Mucosa of descending colon (tissue), 3 donors: Measurements from ENCODE around the gene ENOX1. TPM values are rescaled to one million over a fixed set of nuclear protein-coding genes. Genes with fewer than 3 reads are reported as not detected.

Experiments used
- ATAC-seq: fragments of 200-7000 bp; cut with Tn5 transposase; one replicate; pipeline ENCODE4 v1.9.1; 2020; ENCODE audit warnings: mild to moderate bottlenecking, moderate library complexity
- DNase-seq, 3 donors: peaks; one replicate each; pipeline ENCODE4 v3.0.0-alpha.2; 2020
- H3K36me3 ChIP-seq: fragments of 200-600 bp; one replicate; pipeline ENCODE4 v1.8.0; 2021; ENCODE audit warnings: low read depth, mild to moderate bottlenecking
- H3K4me1 ChIP-seq: fragments of 200-600 bp; one replicate; pipeline ENCODE4 v1.8.0; 2021; ENCODE audit warnings: low read depth, mild to moderate bottlenecking
- H3K4me3 ChIP-seq: fragments of 200-600 bp; one replicate; pipeline ENCODE4 v1.8.0; 2021; ENCODE audit warnings: mild to moderate bottlenecking
- H3K9me3 ChIP-seq: fragments of 200-600 bp; one replicate; pipeline ENCODE4 v1.8.0; 2021; ENCODE audit warnings: mild to moderate bottlenecking
- intact Hi-C, 2 donors: fragments of 100-400 bp; cut with DNase I in 1 of 2; cut with micrococcal nuclease in 1 of 2; formaldehyde crosslinking; loops; one replicate each; pipeline versions ENCODE4 v1.11.0 to v1.11.1; 2022; cut with DNase I, micrococcal nuclease
- total RNA-seq, 3 donors: library from RNA; stranded (reverse); fragmentation: NEBNext Ultra II Directional in 2 of 3; extraction: Animal tissue kit (Norgen Biotek cat#: 25700) in 2 of 3; gene quantifications; one replicate each; pipeline versions ENCODE4 v1.2.1 to v1.2.4, GENCODE V29; 2021 to 2023
- TF ChIP-seq, protein P1 (sequence below): fragments of 200-600 bp; IDR thresholded peaks from one replicate; pipeline ENCODE4 v1.8.0; 2022; ENCODE audit warnings: antibody characterized with exemption, mild to moderate bottlenecking
- donor health status: DM: no; HTN: no; CAD: no; lungs with moderate emphysema.
- donor health status: DM: no; HTN: no; CAD: no.
- donor health status: DM: no; HTN: yes; CAD: no.

Gene ENOX1
- total RNA-seq, 3 donors from 2014 or later: 0.35 to 9.8 (median 1.2) TPM

GRCh38 chr13:43608400-43609137 lies 178.2 kb downstream of the ENOX1 start:
- H3K36me3 ChIP-seq: no peaks in the 10 kb centered on the region
- DNase-seq (no peak), ATAC-seq (no peak)
- TF ChIP-seq, protein P1, sequence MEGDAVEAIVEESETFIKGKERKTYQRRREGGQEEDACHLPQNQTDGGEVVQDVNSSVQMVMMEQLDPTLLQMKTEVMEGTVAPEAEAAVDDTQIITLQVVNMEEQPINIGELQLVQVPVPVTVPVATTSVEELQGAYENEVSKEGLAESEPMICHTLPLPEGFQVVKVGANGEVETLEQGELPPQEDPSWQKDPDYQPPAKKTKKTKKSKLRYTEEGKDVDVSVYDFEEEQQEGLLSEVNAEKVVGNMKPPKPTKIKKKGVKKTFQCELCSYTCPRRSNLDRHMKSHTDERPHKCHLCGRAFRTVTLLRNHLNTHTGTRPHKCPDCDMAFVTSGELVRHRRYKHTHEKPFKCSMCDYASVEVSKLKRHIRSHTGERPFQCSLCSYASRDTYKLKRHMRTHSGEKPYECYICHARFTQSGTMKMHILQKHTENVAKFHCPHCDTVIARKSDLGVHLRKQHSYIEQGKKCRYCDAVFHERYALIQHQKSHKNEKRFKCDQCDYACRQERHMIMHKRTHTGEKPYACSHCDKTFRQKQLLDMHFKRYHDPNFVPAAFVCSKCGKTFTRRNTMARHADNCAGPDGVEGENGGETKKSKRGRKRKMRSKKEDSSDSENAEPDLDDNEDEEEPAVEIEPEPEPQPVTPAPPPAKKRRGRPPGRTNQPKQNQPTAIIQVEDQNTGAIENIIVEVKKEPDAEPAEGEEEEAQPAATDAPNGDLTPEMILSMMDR: no peak
- intact Hi-C loops: no loop called here
- no peak overlapping the region for H3K4me3 ChIP-seq
- H3K9me3 ChIP-seq: no peaks in the 10 kb centered on the region
- H3K4me1 ChIP-seq: no peaks in the 10 kb centered on the region

- H3K36me3 ChIP-seq: no peaks in the 10 kb centered on the region
- DNase-seq: no peak
- H3K4me3 ChIP-seq: no peak overlapping the region
- no peaks in the 10 kb centered on the region for H3K9me3 ChIP-seq
- TF ChIP-seq, protein P1: no peak
- H3K4me1 ChIP-seq: no peaks in the 10 kb centered on the region
- ATAC-seq: no peak
- intact Hi-C loops: no loop called here
Measured at GRCh38 chr13:43597599-43597945, 189.2 kb downstream of the ENOX1 start.

GRCh38 chr13:43596924-43597598 lies 189.7 kb downstream of the ENOX1 start:
- ATAC-seq (no peak), DNase-seq (no peak)
- Histone ChIP-seq H3K4me3 (no peak overlapping the region), H3K4me1 (no peaks in the 10 kb centered on the region), H3K9me3 (no peaks in the 10 kb centered on the region), H3K36me3 (no peaks in the 10 kb centered on the region)
- TF ChIP-seq, protein P1: no peak
- intact Hi-C loops: no loop called here

DNA sequence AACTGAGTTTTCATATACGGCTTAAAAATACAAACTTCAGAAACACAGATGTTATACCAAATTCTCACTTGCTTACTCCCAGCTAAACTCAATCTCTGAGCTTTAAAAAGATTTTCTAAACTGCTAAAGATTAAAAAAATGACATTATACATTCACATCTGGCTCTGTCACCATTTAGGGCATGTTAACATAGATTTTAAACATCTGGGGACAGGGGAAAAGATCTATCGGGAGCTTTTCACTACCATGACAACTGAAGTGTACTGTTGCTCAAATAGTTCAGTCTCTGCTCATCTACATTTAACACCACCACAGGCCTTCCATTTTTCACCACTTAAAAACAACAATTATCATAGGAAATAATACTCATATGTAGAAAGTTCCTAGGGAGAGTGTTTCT lies 190.8 kb downstream of the ENOX1 start:
- H3K36me3 ChIP-seq: no peaks in the 10 kb centered on the region
- no peak overlapping the region for H3K4me3 ChIP-seq
- DNase-seq (no peak), ATAC-seq (no peak)
- intact Hi-C loops: no loop called here
- H3K9me3 ChIP-seq: no peaks in the 10 kb centered on the region
- H3K4me1 ChIP-seq: no peaks in the 10 kb centered on the region
- TF ChIP-seq, protein P1: no peak

DNA sequence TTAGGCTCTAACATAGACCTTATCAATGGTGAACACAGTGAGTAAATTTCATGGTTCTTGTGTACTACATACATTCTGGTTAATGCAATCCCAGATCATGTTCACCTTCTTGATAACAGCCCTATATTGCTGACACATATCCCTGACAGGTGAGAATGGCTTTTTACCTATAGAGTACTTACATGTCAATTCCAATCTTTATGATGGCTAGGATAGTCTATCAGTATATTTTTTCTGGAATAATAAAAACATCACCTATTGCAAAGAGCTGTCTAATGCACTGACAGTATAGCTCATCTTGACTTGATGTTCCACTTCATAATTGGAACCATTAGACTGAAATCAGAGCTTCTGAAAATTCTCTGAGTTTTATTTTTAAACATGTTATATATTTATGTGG lies 199.4 kb downstream of the ENOX1 start:
- intact Hi-C loops: no loop called here
- TF ChIP-seq, protein P1: no peak
- H3K9me3 ChIP-seq: no peaks in the 10 kb centered on the region
- ATAC-seq (no peak), DNase-seq (no peak)
- no peaks in the 10 kb centered on the region for H3K4me1 ChIP-seq
- H3K4me3 ChIP-seq: no peak overlapping the region
- no peaks in the 10 kb centered on the region for H3K36me3 ChIP-seq
